DND-41 (cell line): Measurements from ENCODE around the gene SRPRB.

ENCODE experiments used
- ATAC-seq: fragments of 200-7000 bp; cut with Tn5 transposase; 3 replicates; pipeline ENCODE4 v1.9.1; 2021; ENCODE audit warnings: low read depth; ENCODE audit not compliant: insufficient read depth
- DNase-seq: peaks from one replicate; pipeline ENCODE4 v3.0.0-alpha.2; 2020
- H2AFZ ChIP-seq: 2 replicates; pipeline ENCODE4 v1.6.0; 2012; ENCODE audit warnings: low read depth, low read length
- H3K27ac ChIP-seq: 2 replicates; pipeline ENCODE4 v1.5.1; 2012; ENCODE audit warnings: low read length, inconsistent platforms
- H3K27me3 ChIP-seq: fragments of 200-600 bp; sonication (generic); 2 replicates; pipeline ENCODE4 v1.6.0; 2012; ENCODE audit warnings: low read length, mild to moderate bottlenecking, inconsistent platforms; ENCODE audit not compliant: insufficient read depth, poor library complexity
- H3K36me3 ChIP-seq: 2 replicates; pipeline ENCODE4 v1.5.1; 2012; ENCODE audit warnings: low read length, inconsistent platforms; ENCODE audit not compliant: insufficient read depth
- H3K4me1 ChIP-seq: 2 replicates; pipeline ENCODE4 v1.5.1; 2012; ENCODE audit warnings: mild to moderate bottlenecking, low read length; ENCODE audit not compliant: insufficient read depth
- H3K4me2 ChIP-seq: 2 replicates; pipeline ENCODE4 v1.6.0; 2012; ENCODE audit warnings: mild to moderate bottlenecking, moderate library complexity, low read length, inconsistent platforms; ENCODE audit not compliant: insufficient read depth
- H3K4me3 ChIP-seq, 2 experiments: fragments of 200-600 bp in 1 of 2; shearing (Covaris generic) in 1 of 2; 2 replicates each; pipeline ENCODE4 v1.5.1; 2012 to 2016; ENCODE audit warnings: inconsistent platforms in 2 of 2, low read length in 2 of 2, mild to moderate bottlenecking in 2 of 2, low read depth in 1 of 2, moderate library complexity in 1 of 2
- H3K79me2 ChIP-seq: 2 replicates; pipeline ENCODE4 v1.6.0; 2012; ENCODE audit warnings: low read length, inconsistent platforms; ENCODE audit not compliant: insufficient read depth
- H3K9ac ChIP-seq: 2 replicates; pipeline ENCODE4 v1.6.0; 2012; ENCODE audit warnings: low read depth, mild to moderate bottlenecking, inconsistent platforms, low read length, moderate library complexity
- H3K9me3 ChIP-seq: 2 replicates; pipeline ENCODE4 v1.5.1; 2012; ENCODE audit warnings: low read length, moderate library complexity, mild to moderate bottlenecking, inconsistent platforms; ENCODE audit not compliant: insufficient read depth, severe bottlenecking
- H4K20me1 ChIP-seq: 2 replicates; pipeline ENCODE4 v1.6.0; 2012; ENCODE audit warnings: low read length; ENCODE audit not compliant: insufficient read depth
- EZH2 ChIP-seq: IDR thresholded peaks from 3 replicates; pipeline ENCODE4 v1.6.1; 2012; ENCODE audit warnings: borderline replicate concordance, low read depth, mild to moderate bottlenecking, moderate library complexity, low read length, inconsistent platforms; ENCODE audit not compliant: severe bottlenecking
- TF ChIP-seq, protein P1 (sequence below): IDR thresholded peaks from 2 replicates; pipeline ENCODE4 v1.5.1; 2012; ENCODE audit warnings: borderline replicate concordance, low read length, moderate library complexity, mild to moderate bottlenecking; ENCODE audit not compliant: poor library complexity, severe bottlenecking; ENCODE audit errors: extremely low read depth

SRPRB gene

DNA sequence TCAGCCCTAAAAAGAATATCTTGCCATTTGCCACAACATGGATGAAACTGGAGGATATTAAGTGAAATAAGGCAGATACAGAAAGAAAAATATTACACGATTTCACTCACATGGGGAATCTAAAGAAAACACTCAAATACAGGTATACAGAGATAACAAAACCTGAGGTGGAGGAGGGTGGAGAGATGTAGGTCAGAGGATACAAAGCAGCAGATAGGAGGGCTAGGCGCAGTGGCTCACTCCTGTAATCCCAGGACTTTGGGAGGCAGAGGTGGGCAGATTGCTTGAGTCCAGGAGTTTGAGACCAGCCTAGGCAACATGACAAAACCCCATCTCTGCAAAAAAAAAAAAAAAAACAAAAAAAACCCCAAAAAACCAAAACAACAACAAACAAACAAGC lies 23.2 kb upstream of the SRPRB start:
- Histone ChIP-seq H3K27me3 (peaks cover 4% of the 10 kb centered on the region), H3K79me2 (no peaks in the 10 kb centered on the region), H3K27ac (no peak overlapping the region), H4K20me1 (no peaks in the 10 kb centered on the region), H2AFZ (no peak overlapping the region), H3K9ac (no peak overlapping the region), H3K9me3 (no peaks in the 10 kb centered on the region), H3K4me3 (no peak overlapping the region), H3K4me2 (no peak overlapping the region), H3K36me3 (no peaks in the 10 kb centered on the region), H3K4me1 (no peaks in the 10 kb centered on the region)
- DNase-seq (no peak), ATAC-seq (no peak)
- TF ChIP-seq, protein P1, sequence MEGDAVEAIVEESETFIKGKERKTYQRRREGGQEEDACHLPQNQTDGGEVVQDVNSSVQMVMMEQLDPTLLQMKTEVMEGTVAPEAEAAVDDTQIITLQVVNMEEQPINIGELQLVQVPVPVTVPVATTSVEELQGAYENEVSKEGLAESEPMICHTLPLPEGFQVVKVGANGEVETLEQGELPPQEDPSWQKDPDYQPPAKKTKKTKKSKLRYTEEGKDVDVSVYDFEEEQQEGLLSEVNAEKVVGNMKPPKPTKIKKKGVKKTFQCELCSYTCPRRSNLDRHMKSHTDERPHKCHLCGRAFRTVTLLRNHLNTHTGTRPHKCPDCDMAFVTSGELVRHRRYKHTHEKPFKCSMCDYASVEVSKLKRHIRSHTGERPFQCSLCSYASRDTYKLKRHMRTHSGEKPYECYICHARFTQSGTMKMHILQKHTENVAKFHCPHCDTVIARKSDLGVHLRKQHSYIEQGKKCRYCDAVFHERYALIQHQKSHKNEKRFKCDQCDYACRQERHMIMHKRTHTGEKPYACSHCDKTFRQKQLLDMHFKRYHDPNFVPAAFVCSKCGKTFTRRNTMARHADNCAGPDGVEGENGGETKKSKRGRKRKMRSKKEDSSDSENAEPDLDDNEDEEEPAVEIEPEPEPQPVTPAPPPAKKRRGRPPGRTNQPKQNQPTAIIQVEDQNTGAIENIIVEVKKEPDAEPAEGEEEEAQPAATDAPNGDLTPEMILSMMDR, result no peak
- no peak for TF ChIP-seq EZH2

DNA sequence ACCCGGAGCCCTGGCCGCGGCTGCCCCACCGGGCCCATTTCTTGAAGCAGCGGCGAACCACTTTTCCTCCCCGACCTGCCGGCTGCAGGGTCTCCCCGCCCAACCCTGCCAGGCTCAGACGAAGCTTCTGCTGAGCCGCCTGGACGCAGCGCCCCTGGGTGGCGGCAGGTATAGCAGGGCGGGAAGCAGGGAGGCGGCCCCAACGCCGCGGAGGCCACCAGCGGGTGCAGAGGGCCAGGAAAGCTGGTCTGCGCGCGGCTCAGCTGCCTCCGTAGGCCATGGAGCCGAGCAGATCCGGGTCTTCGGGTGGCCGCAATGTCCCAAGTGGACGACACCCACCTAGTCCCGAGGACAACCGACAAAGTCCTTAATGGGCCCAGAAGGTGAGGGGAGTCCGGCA lies 21.9 kb upstream of the SRPRB start:
- no peaks in the 10 kb centered on the region for H3K9me3 ChIP-seq
- H3K4me2 ChIP-seq, result no peak overlapping the region
- no peak overlapping the region for H3K27ac ChIP-seq
- H4K20me1 ChIP-seq, result no peaks in the 10 kb centered on the region
- no peak overlapping the region for H3K9ac ChIP-seq
- no peak for ATAC-seq
- no peaks in the 10 kb centered on the region for H3K79me2 ChIP-seq
- no peaks in the 10 kb centered on the region for H3K27me3 ChIP-seq
- TF ChIP-seq, protein P1, result no peak
- TF ChIP-seq EZH2, result no peak
- H3K4me3 ChIP-seq, result no peak overlapping the region
- no peak overlapping the region for H2AFZ ChIP-seq
- H3K4me1 ChIP-seq, result no peaks in the 10 kb centered on the region
- no peak for DNase-seq
- no peaks in the 10 kb centered on the region for H3K36me3 ChIP-seq

DNA sequence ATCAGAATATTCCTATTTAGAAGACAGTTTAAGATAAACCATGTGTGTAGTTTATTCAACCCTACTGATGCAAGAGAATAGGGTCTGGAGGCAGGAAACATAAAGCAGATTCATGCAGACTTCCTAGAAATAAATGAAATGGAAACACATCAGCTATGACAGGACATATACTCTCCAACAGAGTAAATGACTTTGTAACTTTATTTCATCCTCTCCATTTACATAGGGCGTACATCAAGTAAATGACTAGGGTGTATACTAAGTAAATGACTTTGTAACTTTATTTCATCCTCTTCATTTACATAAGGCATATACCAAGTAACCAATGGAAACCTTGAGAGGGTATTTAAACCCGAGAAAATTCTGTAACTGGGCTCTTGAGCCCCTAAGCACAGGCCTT lies 17.6 kb upstream of the SRPRB start:
- Histone ChIP-seq H3K9ac (no peak overlapping the region), H3K27me3 (no peaks in the 10 kb centered on the region), H3K4me2 (no peak overlapping the region), H3K27ac (no peak overlapping the region), H4K20me1 (no peaks in the 10 kb centered on the region), H3K4me3 (no peak overlapping the region), H3K36me3 (no peaks in the 10 kb centered on the region), H3K79me2 (no peaks in the 10 kb centered on the region), H3K4me1 (no peaks in the 10 kb centered on the region), H2AFZ (no peak overlapping the region), H3K9me3 (peaks cover 26% of the 10 kb centered on the region)
- TF ChIP-seq, protein P1, result no peak
- TF ChIP-seq EZH2, result no peak
- no peak for DNase-seq
- no peak for ATAC-seq
